OCI-LY7 (cell line): ENCODE measurements around the gene CNGA2.

Source experiments
- CTCF ChIP-seq: fragments of 200-600 bp; sonication (generic); conservative IDR thresholded peaks from 2 replicates; pipeline ENCODE4 v1.5.1; 2014; ENCODE audit warnings: mild to moderate bottlenecking, antibody characterized with exemption, low read length, moderate library complexity, mixed read lengths
- EZH2phosphoT487 ChIP-seq: fragments of 200-600 bp; sonication (generic); IDR thresholded peaks from 2 replicates; pipeline ENCODE4 v1.6.1; 2018; ENCODE audit warnings: low read depth, borderline replicate concordance, mild to moderate bottlenecking, mixed run types, antibody characterized with exemption, low read length, moderate library complexity, mixed read lengths

- TF ChIP-seq CTCF (no peak), EZH2phosphoT487 (no peak)
Measured at GRCh38 chrX:151723156-151723760, 11.3 kb upstream of the CNGA2 start.
